WI38 (cell line): ENCODE results near the gene RNF223.

ENCODE experiments used
- H3K4me3 ChIP-seq: 2 replicates; pipeline ENCODE4 v1.5.1; 2011; ENCODE audit warnings: low read depth, mild to moderate bottlenecking, control low read depth, low read length
- TF ChIP-seq, protein P1 (sequence below): IDR thresholded peaks from 2 replicates; pipeline ENCODE4 v1.5.1; 2012; ENCODE audit warnings: low read depth, mild to moderate bottlenecking, control low read depth, low read length

Gene RNF223

DNA sequence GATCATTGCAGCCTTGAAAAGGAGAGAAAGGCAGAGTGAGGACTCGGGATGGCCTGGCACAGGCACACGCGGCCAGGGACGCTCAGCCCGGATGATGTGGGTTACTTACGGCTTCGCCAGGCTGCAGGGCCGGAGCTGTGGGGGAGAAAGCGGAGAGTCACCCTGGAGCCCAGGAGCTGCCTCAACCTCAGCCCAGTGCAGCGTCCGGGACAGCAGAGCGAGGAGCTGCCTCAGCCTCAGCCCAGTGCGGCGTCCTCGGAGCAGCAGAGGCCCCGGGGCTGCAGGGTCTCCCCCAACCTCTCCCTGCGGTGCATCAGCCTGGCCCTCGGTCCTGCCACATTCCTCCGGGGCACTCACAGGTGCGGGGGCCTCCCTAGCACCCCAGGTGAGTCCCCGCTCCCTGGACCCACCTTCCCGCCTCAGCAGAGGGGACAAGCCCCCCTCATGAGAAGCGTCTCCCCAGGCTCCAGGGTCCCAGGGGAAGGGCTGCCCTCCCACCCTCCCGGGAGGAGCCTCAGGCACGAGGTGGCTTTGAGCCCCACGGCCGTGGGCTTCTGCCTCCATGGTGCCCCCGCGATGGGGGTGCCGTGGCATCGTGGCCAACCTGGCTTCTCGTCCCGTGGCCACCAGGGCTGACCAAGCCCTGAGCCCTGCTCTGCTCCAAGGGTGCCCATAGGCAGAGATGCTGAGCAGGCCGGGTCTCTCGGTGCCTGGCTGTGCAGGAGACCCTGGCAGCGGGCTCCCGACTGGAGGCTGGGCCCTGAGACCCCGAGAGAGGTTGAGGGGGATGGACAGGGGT lies 10.5 kb upstream of the RNF223 start:
- no peak overlapping the region for H3K4me3 ChIP-seq
- TF ChIP-seq, protein P1, sequence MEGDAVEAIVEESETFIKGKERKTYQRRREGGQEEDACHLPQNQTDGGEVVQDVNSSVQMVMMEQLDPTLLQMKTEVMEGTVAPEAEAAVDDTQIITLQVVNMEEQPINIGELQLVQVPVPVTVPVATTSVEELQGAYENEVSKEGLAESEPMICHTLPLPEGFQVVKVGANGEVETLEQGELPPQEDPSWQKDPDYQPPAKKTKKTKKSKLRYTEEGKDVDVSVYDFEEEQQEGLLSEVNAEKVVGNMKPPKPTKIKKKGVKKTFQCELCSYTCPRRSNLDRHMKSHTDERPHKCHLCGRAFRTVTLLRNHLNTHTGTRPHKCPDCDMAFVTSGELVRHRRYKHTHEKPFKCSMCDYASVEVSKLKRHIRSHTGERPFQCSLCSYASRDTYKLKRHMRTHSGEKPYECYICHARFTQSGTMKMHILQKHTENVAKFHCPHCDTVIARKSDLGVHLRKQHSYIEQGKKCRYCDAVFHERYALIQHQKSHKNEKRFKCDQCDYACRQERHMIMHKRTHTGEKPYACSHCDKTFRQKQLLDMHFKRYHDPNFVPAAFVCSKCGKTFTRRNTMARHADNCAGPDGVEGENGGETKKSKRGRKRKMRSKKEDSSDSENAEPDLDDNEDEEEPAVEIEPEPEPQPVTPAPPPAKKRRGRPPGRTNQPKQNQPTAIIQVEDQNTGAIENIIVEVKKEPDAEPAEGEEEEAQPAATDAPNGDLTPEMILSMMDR = no peak

GRCh38 chr1:1083416-1084371 lies 9.6 kb upstream of the RNF223 start:
- H3K4me3 ChIP-seq = no peak overlapping the region
- TF ChIP-seq, protein P1 = no peak

DNA sequence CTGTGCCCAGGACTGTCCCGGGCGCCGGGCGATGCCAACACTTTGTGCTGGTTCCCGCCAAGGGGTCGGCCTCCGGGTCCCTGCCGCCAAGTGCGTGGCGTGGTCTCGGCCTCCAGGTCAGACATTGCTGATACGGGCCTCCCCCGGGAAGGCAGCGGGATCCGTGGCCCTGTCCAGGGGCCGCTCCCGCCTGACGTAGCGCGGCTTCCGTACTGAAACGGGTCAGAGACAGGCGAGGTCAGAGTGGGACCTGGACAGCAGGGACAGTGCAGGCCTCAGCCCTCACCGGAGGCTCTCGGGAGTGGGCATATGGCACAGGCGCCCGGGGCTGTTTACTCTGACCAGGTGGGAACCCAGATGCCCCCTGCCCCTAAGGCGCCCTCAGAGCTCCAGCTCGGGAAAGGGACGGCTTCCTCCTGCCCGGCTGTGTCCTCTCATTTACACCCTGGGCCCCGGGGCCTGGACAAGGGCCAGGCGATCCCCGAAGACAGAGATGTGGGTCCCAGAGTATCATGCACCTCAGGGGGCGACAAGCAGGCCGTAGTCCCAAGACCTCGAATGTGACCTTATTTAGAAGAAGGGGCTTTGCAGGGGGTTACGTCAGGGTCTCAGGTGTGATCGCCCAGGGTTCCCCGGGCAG lies 8.8 kb upstream of the RNF223 start:
- TF ChIP-seq, protein P1 = no peak

DNA sequence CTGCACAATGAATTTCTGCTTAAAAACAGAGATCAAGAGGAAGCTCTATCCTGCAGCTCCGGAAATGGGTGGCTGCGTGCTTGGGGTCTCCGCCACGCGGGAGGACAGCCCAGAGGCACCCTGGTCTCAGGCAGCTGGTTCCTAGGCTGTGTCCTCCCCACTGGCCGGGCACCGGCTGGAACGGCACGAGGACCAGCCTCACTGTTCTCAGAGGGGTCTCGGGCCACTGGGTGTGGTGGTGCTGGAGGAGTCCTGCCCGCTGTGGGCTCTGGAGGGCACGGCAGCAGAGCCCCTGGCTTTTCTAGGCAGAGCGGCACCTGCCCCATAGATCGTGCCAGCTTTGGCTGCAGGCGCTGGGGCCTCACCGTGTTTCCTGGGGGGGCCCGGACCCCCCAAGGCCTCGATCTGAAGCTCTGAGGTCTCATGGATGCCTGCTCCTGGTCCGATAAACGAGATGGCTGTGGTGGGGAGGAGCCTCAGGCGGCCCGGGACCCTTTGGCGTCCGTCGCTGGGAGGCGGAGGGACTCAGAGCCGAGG lies 8.2 kb upstream of the RNF223 start:
- H3K4me3 ChIP-seq = no peak overlapping the region
- TF ChIP-seq, protein P1 = no peak

More for the DNA sequence above, 8.8 kb upstream of the RNF223 start:
- no peak overlapping the region for H3K4me3 ChIP-seq

- H3K4me3 ChIP-seq = no peak overlapping the region
- TF ChIP-seq, protein P1 = no peak
Measured at GRCh38 chr1:1081311-1082238, 7.5 kb upstream of the RNF223 start.

DNA sequence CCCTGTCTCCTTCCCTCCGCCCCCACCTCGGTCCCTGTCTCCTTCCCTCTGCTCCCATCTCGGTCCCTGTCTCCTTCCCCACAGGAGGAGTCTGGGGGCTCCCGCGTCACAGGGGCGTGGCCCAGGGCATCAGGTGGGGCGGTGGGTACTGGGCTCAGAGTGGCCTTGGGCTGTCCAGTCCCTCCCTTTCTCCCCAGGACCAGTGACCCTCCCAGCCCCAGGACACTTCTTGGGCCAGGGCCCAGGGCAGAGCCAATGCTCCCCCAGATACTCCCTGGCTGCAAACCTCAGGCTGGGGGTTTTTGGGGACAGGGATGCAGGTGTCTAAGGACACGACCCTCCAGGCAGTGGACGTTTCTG lies 6.8 kb upstream of the RNF223 start:
- no peak overlapping the region for H3K4me3 ChIP-seq
- TF ChIP-seq, protein P1 = no peak
